Lower lobe of right lung (tissue), 2 donors: Measurements from ENCODE around the gene OVOL2. TPM values are rescaled to one million over a fixed set of nuclear protein-coding genes. Genes with fewer than 3 reads are reported as not detected.

Experiments used
- ATAC-seq, 2 donors: fragments of 200-7000 bp; cut with Tn5 transposase; one replicate each; pipeline ENCODE4 v1.9.1; 2020 to 2022; ENCODE audit warnings: mild to moderate bottlenecking in 2 of 2, moderate library complexity in 2 of 2
- DNase-seq: peaks from one replicate; pipeline ENCODE4 v3.0.0-alpha.2; 2020
- H3K27ac ChIP-seq: fragments of 200-600 bp; one replicate; pipeline ENCODE4 v1.8.0; 2022
- H3K27me3 ChIP-seq: fragments of 200-600 bp; one replicate; pipeline ENCODE4 v1.8.0; 2022; ENCODE audit warnings: low read depth
- H3K36me3 ChIP-seq: fragments of 200-600 bp; one replicate; pipeline ENCODE4 v1.8.0; 2022; ENCODE audit warnings: mild to moderate bottlenecking
- H3K4me1 ChIP-seq: fragments of 200-600 bp; one replicate; pipeline ENCODE4 v1.8.0; 2022
- H3K4me3 ChIP-seq: fragments of 200-600 bp; one replicate; pipeline ENCODE4 v1.8.0; 2022; ENCODE audit warnings: mild to moderate bottlenecking
- H3K9me3 ChIP-seq: fragments of 200-600 bp; one replicate; pipeline ENCODE4 v1.8.0; 2022
- CTCF ChIP-seq: fragments of 200-600 bp; IDR thresholded peaks from one replicate; pipeline ENCODE4 v1.8.0; 2022; ENCODE audit warnings: antibody characterized with exemption, mild to moderate bottlenecking
- intact Hi-C: fragments of 100-400 bp; cut with DNase I; formaldehyde crosslinking; loops from one replicate; pipeline ENCODE4 v1.11.0; 2022
- total RNA-seq: library from RNA; stranded (reverse); fragmentation: NEBNext Ultra II Directional; extraction: Animal tissue kit (Norgen Biotek cat#: 25700); gene quantifications from one replicate; pipeline ENCODE4 v1.2.1, GENCODE V29; 2021
- donor health status: DM: no; HTN: yes; CAD: no; lungs with severe emphysema.

Gene OVOL2
- total RNA-seq, 1 donor from 2014 or later = 8.6 TPM

- no peak for TF ChIP-seq CTCF
Observed at GRCh38 chr20:17998446-17998845, 59.3 kb downstream of the OVOL2 start.

DNA sequence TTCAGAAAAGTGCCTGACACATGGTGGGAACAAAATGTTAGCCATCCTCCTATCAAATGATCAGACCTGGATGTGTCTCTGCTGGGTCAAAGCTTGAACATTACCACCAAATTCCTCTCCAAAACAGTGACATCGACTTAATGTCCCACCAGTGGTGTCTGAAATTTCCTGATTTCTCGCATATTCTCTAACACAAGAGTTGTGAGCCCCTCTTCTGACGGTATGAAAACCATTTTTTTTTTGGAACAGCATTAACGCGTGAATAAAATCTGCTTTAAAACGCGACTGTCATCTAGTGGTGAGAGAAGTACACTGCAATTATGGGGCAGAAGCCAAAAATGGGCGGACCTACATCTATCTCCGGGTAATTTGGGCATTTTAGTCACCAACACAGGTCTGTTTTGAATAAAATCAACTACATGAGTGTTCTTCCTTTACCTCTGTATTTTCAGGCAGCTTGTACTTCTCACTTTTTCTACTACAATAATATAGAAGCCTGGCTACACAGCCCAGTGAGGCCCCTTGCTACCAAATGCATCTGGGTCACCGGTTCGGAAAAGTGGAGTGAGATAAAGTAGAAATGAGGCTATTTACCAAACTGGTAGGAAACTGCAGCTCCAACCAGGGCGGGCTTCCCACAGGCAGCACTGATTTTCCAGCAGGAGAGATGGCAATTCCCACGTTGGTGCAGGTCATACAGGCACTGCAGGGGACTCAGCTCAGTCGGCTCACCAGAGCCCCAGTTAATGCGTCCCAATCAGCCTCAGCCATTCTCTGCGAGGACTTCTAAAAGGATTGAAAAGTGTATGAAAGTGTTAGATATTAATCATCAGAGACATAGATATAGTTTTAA lies 61.5 kb downstream of the OVOL2 start:
- H3K27me3 ChIP-seq = no peaks in the 10 kb centered on the region
- H3K4me1 ChIP-seq = no peaks in the 10 kb centered on the region
- no peak overlapping the region for H3K27ac ChIP-seq
- no peak overlapping the region for H3K4me3 ChIP-seq
- no peaks in the 10 kb centered on the region for H3K36me3 ChIP-seq
- ATAC-seq (peak; percentile 81 to 84), DNase-seq (no peak)
- TF ChIP-seq CTCF = peak; percentile 96
- H3K9me3 ChIP-seq = no peaks in the 10 kb centered on the region
- intact Hi-C loops = no loop called here

More at GRCh38 chr20:17998446-17998845, 59.3 kb downstream of the OVOL2 start:
- no peak for DNase-seq
- no peak overlapping the region for H3K4me3 ChIP-seq
- H3K36me3 ChIP-seq = no peaks in the 10 kb centered on the region
- H3K27me3 ChIP-seq = no peaks in the 10 kb centered on the region
- no peak overlapping the region for H3K27ac ChIP-seq
- no peaks in the 10 kb centered on the region for H3K4me1 ChIP-seq
- no peak for ATAC-seq
- intact Hi-C loops = no loop called here
- H3K9me3 ChIP-seq = no peaks in the 10 kb centered on the region

GRCh38 chr20:17993546-17993945 lies 64.2 kb downstream of the OVOL2 start:
- intact Hi-C loops = no loop called here
- H3K9me3 ChIP-seq = no peaks in the 10 kb centered on the region
- H3K4me3 ChIP-seq = no peak overlapping the region
- ATAC-seq (no peak), DNase-seq (no peak)
- H3K27me3 ChIP-seq = no peaks in the 10 kb centered on the region
- H3K36me3 ChIP-seq = peaks cover 20% of the 10 kb centered on the region
- no peaks in the 10 kb centered on the region for H3K4me1 ChIP-seq
- H3K27ac ChIP-seq = no peak overlapping the region
- no peak for TF ChIP-seq CTCF

DNA sequence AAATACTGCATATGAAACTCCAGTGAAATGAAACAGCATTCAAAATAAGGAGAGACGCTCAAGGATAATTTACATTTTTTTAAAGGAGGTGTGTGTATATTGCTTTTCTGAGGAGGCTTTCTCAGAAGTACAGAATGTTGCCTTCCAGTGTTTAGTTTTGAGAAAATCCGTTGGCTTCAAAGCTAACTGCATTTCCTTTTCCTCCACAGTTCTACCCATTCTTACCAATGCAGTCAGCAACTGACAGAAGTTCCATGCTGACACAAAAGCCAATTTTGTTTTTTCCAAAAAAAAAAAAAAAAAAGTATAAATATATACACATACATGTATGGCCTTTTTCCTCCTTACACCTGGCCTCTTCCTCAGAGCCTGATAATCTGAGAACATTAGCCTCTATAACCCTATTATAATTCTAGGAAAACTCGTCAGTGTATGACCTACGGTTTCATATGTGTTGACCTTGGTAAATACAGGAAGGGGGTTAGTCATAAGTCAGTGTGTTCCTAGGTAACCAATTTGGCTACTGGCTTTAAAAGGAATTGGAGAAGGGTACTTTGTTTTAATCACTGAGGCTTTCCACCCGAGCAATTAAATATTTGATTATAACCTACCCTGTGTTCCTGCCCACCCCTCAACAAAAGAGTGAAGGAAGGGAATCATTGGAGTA lies 64.7 kb downstream of the OVOL2 start:
- DNase-seq (no peak), ATAC-seq (no peak)
- intact Hi-C loops = no loop called here
- Histone ChIP-seq H3K4me3 (no peak overlapping the region), H3K36me3 (peaks cover 26% of the 10 kb centered on the region), H3K4me1 (no peaks in the 10 kb centered on the region), H3K27me3 (no peaks in the 10 kb centered on the region), H3K9me3 (no peaks in the 10 kb centered on the region), H3K27ac (no peak overlapping the region)
- TF ChIP-seq CTCF = no peak

GRCh38 chr20:17992224-17992637 lies 65.5 kb downstream of the OVOL2 start:
- Histone ChIP-seq H3K27ac (no peak overlapping the region), H3K4me3 (no peak overlapping the region), H3K4me1 (no peaks in the 10 kb centered on the region), H3K9me3 (no peaks in the 10 kb centered on the region), H3K27me3 (no peaks in the 10 kb centered on the region), H3K36me3 (peaks cover 27% of the 10 kb centered on the region)
- intact Hi-C loops = no loop called here
- no peak for TF ChIP-seq CTCF
- DNase-seq = no peak
- no peak for ATAC-seq
